CD14-positive monocyte (primary cell): ENCODE data around the gene IRX3. TPM values are rescaled to one million over a fixed set of nuclear protein-coding genes. Genes with fewer than 3 reads are reported as not detected.

ENCODE experiments used
- DNase-seq, 3 donors: peaks; one replicate each; pipeline ENCODE4 v3.0.0-alpha.2; 2011 to 2022
- H2AFZ ChIP-seq: 2 replicates; pipeline ENCODE4 v1.6.0; 2012; ENCODE audit warnings: mild to moderate bottlenecking, low read depth, low read length, inconsistent platforms; ENCODE audit not compliant: insufficient read depth, poor library complexity, severe bottlenecking
- H3K27ac ChIP-seq, 2 donors: 1 replicate in 1 of 2; 2 replicates in 1 of 2; pipeline ENCODE4 v1.5.1; 2012 to 2013; ENCODE audit warnings: low read length in 2 of 2, control low read depth in 1 of 2, inconsistent platforms in 1 of 2, low read depth in 1 of 2, mild to moderate bottlenecking in 1 of 2
- H3K27me3 ChIP-seq, 2 donors: one replicate each; pipeline versions ENCODE4 v1.6.0 to v1.6.1; 2011 to 2013; ENCODE audit warnings: low read length in 2 of 2; ENCODE audit not compliant: control insufficient read depth in 2 of 2, insufficient read depth in 2 of 2
- H3K36me3 ChIP-seq, 2 donors: replicated peaks in 1 of 2; 1 replicate in 1 of 2; 2 replicates in 1 of 2; pipeline versions ENCODE4 v1.5.1 to v1.6.1; 2012 to 2013; ENCODE audit warnings: low read length in 2 of 2, control low read depth in 1 of 2, inconsistent platforms in 1 of 2, mild to moderate bottlenecking in 1 of 2; ENCODE audit not compliant: insufficient read depth in 2 of 2, control insufficient read depth in 1 of 2
- H3K4me1 ChIP-seq, 2 donors: 1 replicate in 1 of 2; 2 replicates in 1 of 2; pipeline versions ENCODE4 v1.5.1 to v1.6.1; 2012 to 2013; ENCODE audit warnings: low read length in 2 of 2, control low read depth in 1 of 2, inconsistent platforms in 1 of 2, mild to moderate bottlenecking in 1 of 2, moderate library complexity in 1 of 2; ENCODE audit not compliant: insufficient read depth in 2 of 2, control insufficient read depth in 1 of 2
- H3K4me2 ChIP-seq: replicated peaks from 2 replicates; pipeline ENCODE3; 2012; ENCODE audit warnings: low read length, moderate library complexity, mild to moderate bottlenecking; ENCODE audit not compliant: poor library complexity, severe bottlenecking; ENCODE audit errors: extremely low read depth
- H3K4me3 ChIP-seq, 3 experiments: fragments of 200-600 bp in 1 of 3; sonication (generic) in 1 of 3; replicated peaks in 1 of 3; 1 replicate in 2 of 3; 2 replicates in 1 of 3; pipeline ENCODE4 v1.5.1; 2011 to 2013; ENCODE audit warnings: low read length in 3 of 3, mild to moderate bottlenecking in 3 of 3, control low read depth in 2 of 3, low read depth in 2 of 3, inconsistent platforms in 1 of 3, moderate library complexity in 1 of 3
- H3K79me2 ChIP-seq: 2 replicates; pipeline ENCODE4 v1.6.0; 2012; ENCODE audit warnings: mild to moderate bottlenecking, control low read depth, inconsistent platforms, low read length, moderate library complexity; ENCODE audit not compliant: insufficient read depth
- H3K9ac ChIP-seq: 2 replicates; pipeline ENCODE4 v1.6.0; 2017; ENCODE audit warnings: low read length, mild to moderate bottlenecking; ENCODE audit not compliant: insufficient read depth, poor library complexity, severe bottlenecking
- H3K9me3 ChIP-seq, 2 donors: replicated peaks in 1 of 2; 1 replicate in 1 of 2; 2 replicates in 1 of 2; pipeline versions ENCODE4 v1.5.1 to v1.6.1; 2012 to 2013; ENCODE audit warnings: low read length in 2 of 2, control low read depth in 1 of 2; ENCODE audit not compliant: control insufficient read depth in 1 of 2, insufficient read depth in 1 of 2
- H4K20me1 ChIP-seq: 2 replicates; pipeline ENCODE4 v1.6.0; 2012; ENCODE audit warnings: mild to moderate bottlenecking, low read length, control low read depth, moderate library complexity; ENCODE audit not compliant: insufficient read depth
- H3K27ac Mint-ChIP-seq, 7 donors: one replicate each; pipeline ENCODE4 v1.8.0; 2020; ENCODE audit warnings: mild to moderate bottlenecking in 7 of 7, mixed read lengths in 7 of 7, moderate library complexity in 6 of 7, inconsistent platforms in 2 of 7
- H3K27me3 Mint-ChIP-seq, 3 donors: one replicate each; pipeline ENCODE4 v1.8.0; 2021 to 2022; ENCODE audit warnings: low read depth in 3 of 3, mild to moderate bottlenecking in 3 of 3, mixed read lengths in 3 of 3, moderate library complexity in 3 of 3, inconsistent platforms in 1 of 3
- H3K36me3 Mint-ChIP-seq, 2 donors: one replicate each; pipeline ENCODE4 v1.8.0; 2020; ENCODE audit warnings: mixed read lengths in 2 of 2, inconsistent platforms in 1 of 2, mild to moderate bottlenecking in 1 of 2
- H3K4me1 Mint-ChIP-seq: one replicate; pipeline ENCODE4 v1.8.0; 2020; ENCODE audit warnings: mild to moderate bottlenecking, mixed read lengths
- H3K4me3 Mint-ChIP-seq, 2 donors: one replicate each; pipeline ENCODE4 v1.8.0; 2020; ENCODE audit warnings: mild to moderate bottlenecking in 2 of 2, mixed read lengths in 2 of 2, moderate library complexity in 1 of 2
- H3K9me3 Mint-ChIP-seq, 7 donors: one replicate each; pipeline ENCODE4 v1.8.0; 2020 to 2022; ENCODE audit warnings: mixed read lengths in 7 of 7, mild to moderate bottlenecking in 6 of 7, moderate library complexity in 6 of 7, inconsistent platforms in 2 of 7
- WGBS: methylation state at CpG from one replicate; pipeline ENCODE4 v1.1.5; 2013; ENCODE audit warnings: missing lambda C conversion rate; ENCODE audit not compliant: insufficient coverage; 5-methylcytosine and 5-hydroxymethylcytosine counted together
- intact Hi-C, 2 donors: fragments of 100-400 bp; cut with micrococcal nuclease; formaldehyde crosslinking; loops; one replicate each; pipeline versions ENCODE4 v1.15.0 to v1.15.1; 2023
- polyA plus RNA-seq, 3 donors: library from polyadenylated mRNA; depleted of rRNA in 1 of 3; unstranded in 2 of 3; stranded (reverse) in 1 of 3; fragments of 300-500 nt in 2 of 3; fragments of >200 nt in 1 of 3; fragmentation: Illumina TruSeq in 2 of 3; gene quantifications; 1 replicate in 2 of 3; 2 replicates in 1 of 3; pipeline ENCODE4 v1.2.3, GENCODE V29; 2012 to 2021
- TF ChIP-seq, protein P1 (sequence below): fragments of 200-600 bp; IDR thresholded peaks from one replicate; pipeline ENCODE4 v1.8.0; 2022; ENCODE audit warnings: antibody characterized with exemption, mild to moderate bottlenecking

Gene IRX3
- polyA plus RNA-seq, 3 donors, result not detected

DNA sequence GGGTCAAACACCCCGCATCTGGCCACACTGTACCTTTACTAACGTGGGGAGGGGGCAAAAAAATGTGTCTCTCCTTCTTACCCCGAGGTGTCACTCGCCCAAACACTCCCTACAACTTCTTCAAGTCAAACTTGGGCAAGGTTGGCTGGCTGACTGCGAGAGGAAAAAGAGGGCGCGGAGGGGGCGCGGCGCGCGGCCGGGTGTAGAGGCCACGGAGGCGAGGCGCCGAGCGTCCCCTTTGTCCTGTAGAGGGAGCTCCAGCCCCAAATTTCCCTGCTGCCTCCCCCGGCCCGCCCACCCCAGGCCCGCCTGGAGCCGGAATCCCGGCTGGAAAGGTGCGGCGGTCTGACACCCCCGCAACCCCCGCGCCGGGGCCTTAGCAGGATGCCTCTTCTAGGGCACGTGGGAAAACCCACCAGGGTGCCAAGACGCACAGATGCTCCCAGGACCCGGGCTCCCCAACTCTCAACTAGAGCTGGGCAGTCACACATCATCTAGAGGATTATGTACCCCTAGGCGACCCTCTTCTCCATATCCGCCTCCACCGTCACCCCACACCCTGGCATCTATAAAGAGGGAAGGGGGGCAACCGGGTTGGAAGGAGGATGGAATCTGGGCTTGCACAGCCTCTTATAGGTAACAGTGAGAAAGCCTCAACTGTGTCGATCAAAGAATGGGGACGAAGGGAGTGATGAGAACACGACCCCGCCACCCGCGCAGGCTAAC, 4.2 kb downstream of the IRX3 start:
- Histone ChIP-seq H3K4me1 (peaks cover 18 to 22% of the 10 kb centered on the region in 2 donors), H4K20me1 (no peaks in the 10 kb centered on the region), H3K36me3 (no peaks in the 10 kb centered on the region), H3K27me3 (peaks cover 53 to 73% of the 10 kb centered on the region in 2 donors), H3K9ac (no peak overlapping the region), H3K79me2 (no peaks in the 10 kb centered on the region), H3K27ac (no peak overlapping the region), H2AFZ (peak overlapping the region; percentile 41), H3K4me2 (peak overlapping the region; percentile 22), H3K9me3 (peaks cover 0 to 16% of the 10 kb centered on the region in 2 donors), H3K4me3 (no peak overlapping the region)
- H3K4me3 Mint-ChIP-seq, result peak overlapping the region in 1 of 2 donors; percentile 82
- no peak overlapping the region for H3K27ac Mint-ChIP-seq
- H3K9me3 Mint-ChIP-seq, result peaks cover 0 to 26% (median 7%) of the 10 kb centered on the region in 7 donors
- TF ChIP-seq, protein P1, sequence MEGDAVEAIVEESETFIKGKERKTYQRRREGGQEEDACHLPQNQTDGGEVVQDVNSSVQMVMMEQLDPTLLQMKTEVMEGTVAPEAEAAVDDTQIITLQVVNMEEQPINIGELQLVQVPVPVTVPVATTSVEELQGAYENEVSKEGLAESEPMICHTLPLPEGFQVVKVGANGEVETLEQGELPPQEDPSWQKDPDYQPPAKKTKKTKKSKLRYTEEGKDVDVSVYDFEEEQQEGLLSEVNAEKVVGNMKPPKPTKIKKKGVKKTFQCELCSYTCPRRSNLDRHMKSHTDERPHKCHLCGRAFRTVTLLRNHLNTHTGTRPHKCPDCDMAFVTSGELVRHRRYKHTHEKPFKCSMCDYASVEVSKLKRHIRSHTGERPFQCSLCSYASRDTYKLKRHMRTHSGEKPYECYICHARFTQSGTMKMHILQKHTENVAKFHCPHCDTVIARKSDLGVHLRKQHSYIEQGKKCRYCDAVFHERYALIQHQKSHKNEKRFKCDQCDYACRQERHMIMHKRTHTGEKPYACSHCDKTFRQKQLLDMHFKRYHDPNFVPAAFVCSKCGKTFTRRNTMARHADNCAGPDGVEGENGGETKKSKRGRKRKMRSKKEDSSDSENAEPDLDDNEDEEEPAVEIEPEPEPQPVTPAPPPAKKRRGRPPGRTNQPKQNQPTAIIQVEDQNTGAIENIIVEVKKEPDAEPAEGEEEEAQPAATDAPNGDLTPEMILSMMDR, result peak; percentile 50
- peak in 2 of 3 donors; percentile 7 to 28 for DNase-seq
- peaks cover 69 to 88% (median 82%) of the 10 kb centered on the region in 3 donors for H3K27me3 Mint-ChIP-seq
- intact Hi-C loops, result no loop called here
- 3% methylated on average over 19 of the region's 42 CpGs for WGBS
- peaks cover 29% of the 10 kb centered on the region for H3K4me1 Mint-ChIP-seq
- H3K36me3 Mint-ChIP-seq, result peaks cover 0 to 8% of the 10 kb centered on the region in 2 donors

DNA sequence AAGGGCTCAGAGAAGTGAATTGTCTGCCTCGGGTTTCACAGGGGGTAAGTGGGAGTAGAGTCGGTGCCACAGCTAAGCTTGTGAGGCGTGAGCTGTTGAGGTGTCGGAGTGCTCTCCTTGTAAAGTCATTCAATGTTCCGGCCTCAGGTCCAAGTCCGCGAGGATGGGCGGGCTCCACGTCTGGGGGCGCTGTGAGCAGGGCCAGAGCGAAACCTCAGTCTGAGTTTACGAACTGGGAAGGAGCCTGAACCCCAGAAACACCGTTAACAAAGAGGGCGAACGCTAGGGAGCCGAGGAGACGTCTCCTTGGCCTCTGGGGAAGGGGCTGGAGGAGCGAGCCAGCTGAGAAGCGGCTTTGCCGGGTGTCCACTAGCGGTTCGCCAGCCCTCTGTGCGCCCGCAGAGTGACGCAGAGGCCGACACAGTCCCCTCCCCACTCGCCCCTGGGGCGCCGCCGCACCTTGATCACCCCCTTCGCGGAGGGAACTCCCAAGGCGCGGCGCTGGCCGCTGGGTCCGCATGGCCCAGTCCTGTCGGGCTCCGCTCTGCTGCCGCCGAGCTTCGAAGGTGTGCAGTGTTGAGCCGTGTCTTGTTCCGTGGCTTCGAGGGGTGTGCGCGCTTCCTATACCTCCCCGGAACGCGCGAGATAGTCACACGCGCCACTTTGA, 4.9 kb downstream of the IRX3 start:
- WGBS, result 7% methylated on average over 51 of the region's 53 CpGs
- peak overlapping the region in 1 of 7 donors; percentile 10 for H3K27ac Mint-ChIP-seq
- H3K27me3 Mint-ChIP-seq, result peaks cover 65 to 82% (median 77%) of the 10 kb centered on the region in 3 donors

More for the DNA sequence above, 4.9 kb downstream of the IRX3 start:
- H3K4me3 ChIP-seq, result no peak overlapping the region
- Mint-ChIP-seq H3K4me3 (peak overlapping the region in 1 of 2 donors; percentile 82), H3K36me3 (peaks cover 0 to 8% of the 10 kb centered on the region in 2 donors), H3K9me3 (peaks cover 0 to 22% (median 7%) of the 10 kb centered on the region in 7 donors), H3K4me1 (peaks cover 29% of the 10 kb centered on the region)
- peaks cover 15 to 18% of the 10 kb centered on the region in 2 donors for H3K4me1 ChIP-seq
- H3K36me3 ChIP-seq, result no peaks in the 10 kb centered on the region
- peak overlapping the region; percentile 22 for H3K4me2 ChIP-seq
- H3K9ac ChIP-seq, result no peak overlapping the region
- no peaks in the 10 kb centered on the region for H3K79me2 ChIP-seq
- no peaks in the 10 kb centered on the region for H4K20me1 ChIP-seq
- peaks cover 49 to 67% of the 10 kb centered on the region in 2 donors for H3K27me3 ChIP-seq
- peaks cover 0 to 16% of the 10 kb centered on the region in 2 donors for H3K9me3 ChIP-seq
- intact Hi-C loops, result no loop called here
- DNase-seq, result no peak
- TF ChIP-seq, protein P1, result no peak
- peak overlapping the region; percentile 41 for H2AFZ ChIP-seq
- no peak overlapping the region for H3K27ac ChIP-seq
